Smooth muscle cell (in vitro differentiated cells): Measurements from ENCODE around the gene PLEKHG1. TPM values are rescaled to one million over a fixed set of nuclear protein-coding genes. Genes with fewer than 3 reads are reported as not detected.

Experiments used
- DNase-seq: peaks from one replicate; lab custom pipeline; 2025; ENCODE audit not compliant: unreplicated experiment; lab: John Stamatoyannopoulos, UW
- H2AFZ ChIP-seq: fragments of 200-600 bp; sonication (generic); 2 replicates; pipeline ENCODE4 v1.6.0; 2016; ENCODE audit warnings: antibody characterized with exemption, low read depth, mild to moderate bottlenecking
- H3F3A ChIP-seq: fragments of 200-600 bp; sonication (generic); 2 replicates; pipeline ENCODE4 v1.6.0; 2017; ENCODE audit warnings: antibody characterized with exemption, low read depth
- H3K27ac ChIP-seq: fragments of 200-600 bp; sonication (generic); 2 replicates; pipeline ENCODE4 v1.5.1; 2016; ENCODE audit warnings: low read depth, mild to moderate bottlenecking
- H3K27me3 ChIP-seq: fragments of 200-600 bp; sonication (generic); 2 replicates; pipeline ENCODE4 v1.6.1; 2016; ENCODE audit warnings: low read depth, mild to moderate bottlenecking
- H3K36me3 ChIP-seq: fragments of 200-600 bp; sonication (generic); 2 replicates; pipeline ENCODE4 v1.5.1; 2016; ENCODE audit warnings: low read depth
- H3K4me1 ChIP-seq: fragments of 200-600 bp; sonication (generic); 2 replicates; pipeline ENCODE4 v1.5.1; 2016; ENCODE audit warnings: low read depth
- H3K4me2 ChIP-seq: fragments of 200-600 bp; sonication (generic); 2 replicates; pipeline ENCODE4 v1.6.0; 2016; ENCODE audit warnings: mild to moderate bottlenecking
- H3K4me3 ChIP-seq: fragments of 200-600 bp; sonication (generic); 2 replicates; pipeline ENCODE4 v1.5.1; 2016; ENCODE audit warnings: mild to moderate bottlenecking
- H3K79me2 ChIP-seq: fragments of 200-600 bp; sonication (generic); 2 replicates; pipeline ENCODE4 v1.6.0; 2016; ENCODE audit warnings: low read depth, mild to moderate bottlenecking
- H3K9ac ChIP-seq: fragments of 200-600 bp; sonication (generic); 2 replicates; pipeline ENCODE4 v1.6.0; 2016; ENCODE audit warnings: low read depth
- H3K9me3 ChIP-seq: fragments of 200-600 bp; sonication (generic); replicated peaks from 2 replicates; pipeline ENCODE4 v1.5.1; 2016; ENCODE audit warnings: low read depth
- H4K20me1 ChIP-seq: fragments of 200-600 bp; sonication (generic); 2 replicates; pipeline ENCODE4 v1.6.0; 2016; ENCODE audit warnings: low read depth
- WGBS: methylation state at CpG from one replicate; pipeline ENCODE4 v1.1.7; 2016; ENCODE audit warnings: low lambda C conversion rate; 5-methylcytosine and 5-hydroxymethylcytosine counted together
- polyA plus RNA-seq: library from polyadenylated mRNA; unstranded; fragments of >200 nt; fragmentation: Nextera tagmentation; extraction: Ambion mirVana; gene quantifications from 2 replicates; pipeline ENCODE4 v1.2.1, GENCODE V29; 2016
- total RNA-seq: library from RNA; depleted of rRNA; stranded (reverse); fragments of >200 nt; gene quantifications from 2 replicates; pipeline ENCODE4 v1.2.3, GENCODE V29; 2014
- TF ChIP-seq, protein P1 (sequence below): fragments of 200-600 bp; sonication (generic); IDR thresholded peaks from 2 replicates; pipeline ENCODE4 v1.5.1; 2017; ENCODE audit warnings: borderline replicate concordance, mild to moderate bottlenecking, antibody characterized with exemption; ENCODE audit not compliant: insufficient read depth, poor library complexity, severe bottlenecking

PLEKHG1 gene
- total and polyA plus RNA-seq, 2 experiments from 2014 or later = 1.5 to 13.5 TPM

DNA sequence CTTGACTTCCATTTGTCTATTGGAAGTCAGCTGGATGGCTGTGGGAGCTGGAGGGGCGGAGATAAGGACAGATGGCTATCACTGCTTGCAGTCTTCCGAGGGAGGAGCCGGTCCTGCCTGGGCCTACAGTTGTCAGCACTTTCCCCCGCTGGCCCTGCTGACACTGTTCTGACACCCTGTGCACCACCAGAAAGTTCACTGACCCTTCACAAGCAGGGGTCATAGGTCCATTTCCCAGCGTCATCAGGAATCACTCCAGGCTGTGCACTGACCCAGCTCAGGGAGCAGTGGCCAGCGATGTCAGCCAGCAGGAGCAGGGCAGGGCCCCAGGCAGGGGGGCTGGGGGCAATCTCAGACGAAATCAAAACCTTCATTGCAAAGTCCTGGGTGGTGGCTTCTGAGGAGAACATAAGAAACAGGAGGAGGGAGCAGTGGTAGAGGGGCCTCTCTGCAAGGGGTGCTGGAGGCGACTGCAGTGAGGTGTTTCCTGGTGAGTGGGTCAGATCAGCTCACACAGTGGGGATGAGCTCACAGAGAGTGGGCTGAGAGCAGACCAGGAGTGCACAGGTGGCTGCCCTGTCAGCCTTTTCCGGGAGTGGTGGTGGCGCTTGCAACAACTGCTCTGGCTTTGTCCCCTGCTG lies 26.5 kb upstream of the PLEKHG1 start:
- no peak overlapping the region for H2AFZ ChIP-seq
- H3K9ac ChIP-seq = no peak overlapping the region
- H3K4me2 ChIP-seq = no peak overlapping the region
- no peaks in the 10 kb centered on the region for H3K79me2 ChIP-seq
- no peaks in the 10 kb centered on the region for H3K36me3 ChIP-seq
- no peaks in the 10 kb centered on the region for H3K9me3 ChIP-seq
- no peaks in the 10 kb centered on the region for H3K4me1 ChIP-seq
- peaks cover 8% of the 10 kb centered on the region for H3K27me3 ChIP-seq
- 38% methylated on average over 10 of the region's 10 CpGs for WGBS
- TF ChIP-seq, protein P1, sequence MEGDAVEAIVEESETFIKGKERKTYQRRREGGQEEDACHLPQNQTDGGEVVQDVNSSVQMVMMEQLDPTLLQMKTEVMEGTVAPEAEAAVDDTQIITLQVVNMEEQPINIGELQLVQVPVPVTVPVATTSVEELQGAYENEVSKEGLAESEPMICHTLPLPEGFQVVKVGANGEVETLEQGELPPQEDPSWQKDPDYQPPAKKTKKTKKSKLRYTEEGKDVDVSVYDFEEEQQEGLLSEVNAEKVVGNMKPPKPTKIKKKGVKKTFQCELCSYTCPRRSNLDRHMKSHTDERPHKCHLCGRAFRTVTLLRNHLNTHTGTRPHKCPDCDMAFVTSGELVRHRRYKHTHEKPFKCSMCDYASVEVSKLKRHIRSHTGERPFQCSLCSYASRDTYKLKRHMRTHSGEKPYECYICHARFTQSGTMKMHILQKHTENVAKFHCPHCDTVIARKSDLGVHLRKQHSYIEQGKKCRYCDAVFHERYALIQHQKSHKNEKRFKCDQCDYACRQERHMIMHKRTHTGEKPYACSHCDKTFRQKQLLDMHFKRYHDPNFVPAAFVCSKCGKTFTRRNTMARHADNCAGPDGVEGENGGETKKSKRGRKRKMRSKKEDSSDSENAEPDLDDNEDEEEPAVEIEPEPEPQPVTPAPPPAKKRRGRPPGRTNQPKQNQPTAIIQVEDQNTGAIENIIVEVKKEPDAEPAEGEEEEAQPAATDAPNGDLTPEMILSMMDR = no peak
- H4K20me1 ChIP-seq = no peaks in the 10 kb centered on the region
- no peak overlapping the region for H3K4me3 ChIP-seq
- no peaks in the 10 kb centered on the region for H3F3A ChIP-seq
- H3K27ac ChIP-seq = no peak overlapping the region
- DNase-seq = no peak

DNA sequence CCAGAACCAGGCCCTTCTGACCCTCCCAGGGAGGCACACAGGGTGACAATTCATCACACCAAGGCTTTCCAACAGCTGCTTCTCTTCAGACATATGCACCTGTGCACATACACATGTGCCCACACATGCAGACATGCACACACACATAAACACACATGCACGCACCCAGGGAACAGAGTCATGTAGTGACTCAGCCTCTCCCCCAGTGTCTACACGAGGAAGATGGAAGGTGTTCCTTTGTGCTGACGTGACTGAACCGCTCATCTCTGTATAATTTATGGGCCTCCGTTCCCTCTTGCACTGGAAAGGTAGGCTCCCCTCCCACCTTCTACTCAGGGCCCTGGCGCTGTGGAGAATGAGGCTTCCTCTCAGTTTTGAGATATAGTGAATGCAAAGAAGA lies 23.8 kb upstream of the PLEKHG1 start:
- Histone ChIP-seq H3K79me2 (no peaks in the 10 kb centered on the region), H2AFZ (no peak overlapping the region), H3K27me3 (peaks cover 3% of the 10 kb centered on the region), H3K9me3 (no peaks in the 10 kb centered on the region), H3K36me3 (no peaks in the 10 kb centered on the region), H4K20me1 (no peaks in the 10 kb centered on the region), H3K4me2 (no peak overlapping the region), H3K27ac (no peak overlapping the region), H3F3A (no peaks in the 10 kb centered on the region), H3K4me3 (no peak overlapping the region), H3K4me1 (no peaks in the 10 kb centered on the region), H3K9ac (no peak overlapping the region)
- 91% methylated on average over 6 of the region's 6 CpGs for WGBS
- TF ChIP-seq, protein P1 = no peak
- DNase-seq = no peak

- TF ChIP-seq, protein P1 = no peak
- H3K4me2 ChIP-seq = no peak overlapping the region
- no peaks in the 10 kb centered on the region for H3K4me1 ChIP-seq
- H3K27ac ChIP-seq = no peak overlapping the region
- no peaks in the 10 kb centered on the region for H4K20me1 ChIP-seq
- H3K79me2 ChIP-seq = no peaks in the 10 kb centered on the region
- H3K9me3 ChIP-seq = no peaks in the 10 kb centered on the region
- H3K27me3 ChIP-seq = no peaks in the 10 kb centered on the region
- no peak overlapping the region for H3K9ac ChIP-seq
- 92% methylated on average over 15 of the region's 15 CpGs for WGBS
- no peak for DNase-seq
- H3K4me3 ChIP-seq = no peak overlapping the region
- no peak overlapping the region for H2AFZ ChIP-seq
- no peaks in the 10 kb centered on the region for H3F3A ChIP-seq
- H3K36me3 ChIP-seq = no peaks in the 10 kb centered on the region
These were observed 22.9 kb upstream of the PLEKHG1 start for GRCh38 chr6:150576651-150577226.

- peaks cover 3% of the 10 kb centered on the region for H3K4me1 ChIP-seq
- no peaks in the 10 kb centered on the region for H3K9me3 ChIP-seq
- 82% methylated on average over 4 of the region's 4 CpGs for whole genome bisulfite sequencing
- TF ChIP-seq, protein P1 = no peak
- no peak overlapping the region for H3K4me2 ChIP-seq
- no peak for DNase-seq
- no peaks in the 10 kb centered on the region for H3K27me3 ChIP-seq
- H2AFZ ChIP-seq = no peak overlapping the region
- H3K4me3 ChIP-seq = no peak overlapping the region
- no peaks in the 10 kb centered on the region for H3K79me2 ChIP-seq
- H4K20me1 ChIP-seq = no peaks in the 10 kb centered on the region
- peaks cover 8% of the 10 kb centered on the region for H3F3A ChIP-seq
- no peak overlapping the region for H3K27ac ChIP-seq
- H3K36me3 ChIP-seq = no peaks in the 10 kb centered on the region
- H3K9ac ChIP-seq = no peak overlapping the region
These were observed 20.1 kb upstream of the PLEKHG1 start for GRCh38 chr6:150579611-150580010.
